Ascending aorta (tissue), 2 donors: Measurements from ENCODE around the gene CCNL2. TPM values are rescaled to one million over a fixed set of nuclear protein-coding genes. Genes with fewer than 3 reads are reported as not detected.

Source experiments
- DNase-seq, 2 donors: peaks; one replicate each; pipeline ENCODE4 v3.0.0-alpha.2; 2019; ENCODE audit warnings: low spot score in 2 of 2
- H3K27ac ChIP-seq, 2 donors: fragments of 200-600 bp; sonication (generic); one replicate each; pipeline ENCODE4 v1.5.1; 2016 to 2017; ENCODE audit warnings: mild to moderate bottlenecking in 1 of 2
- H3K27me3 ChIP-seq: fragments of 200-600 bp; sonication (generic); one replicate; pipeline ENCODE4 v1.5.1; 2017
- H3K36me3 ChIP-seq, 2 donors: fragments of 200-600 bp; sonication (generic); one replicate each; pipeline ENCODE4 v1.5.1; 2016
- H3K4me1 ChIP-seq, 2 donors: fragments of 200-600 bp; sonication (generic); one replicate each; pipeline ENCODE4 v1.5.1; 2016 to 2017; ENCODE audit warnings: mild to moderate bottlenecking in 1 of 2
- H3K4me3 ChIP-seq, 2 donors: fragments of 200-600 bp; sonication (generic); one replicate each; pipeline ENCODE4 v1.5.1; 2016 to 2017; ENCODE audit warnings: mild to moderate bottlenecking in 1 of 2
- H3K9me3 ChIP-seq, 2 donors: fragments of 200-600 bp; sonication (generic); one replicate each; pipeline ENCODE4 v1.5.1; 2016
- CTCF ChIP-seq, 3 experiments: fragments of 200-600 bp in 2 of 3; fragments of 450-650 bp in 1 of 3; sonication (generic) in 2 of 3; IDR thresholded peaks; one replicate each; pipeline ENCODE4 v1.5.1; 2016 to 2019; ENCODE audit warnings: antibody characterized with exemption in 3 of 3, mild to moderate bottlenecking in 1 of 3, moderate library complexity in 1 of 3
- intact Hi-C: fragments of 100-400 bp; cut with DNase I; formaldehyde crosslinking; loops from one replicate; pipeline ENCODE4 v1.15.1; 2023
- total RNA-seq: library from RNA; depleted of rRNA; stranded (reverse); fragments of >200 nt; gene quantifications from one replicate; pipeline ENCODE4 v1.1.0, GENCODE V29; 2016

Gene CCNL2
- total RNA-seq, 1 donor from 2014 or later, result 150 TPM

- Histone ChIP-seq H3K9me3 (no peaks in the 10 kb centered on the region), H3K27me3 (no peaks in the 10 kb centered on the region), H3K4me3 (no peak overlapping the region), H3K36me3 (peaks cover 15 to 20% of the 10 kb centered on the region in 2 donors), H3K27ac (no peak overlapping the region), H3K4me1 (peaks cover 3 to 30% of the 10 kb centered on the region in 2 donors)
- intact Hi-C loops, result no loop called here
- no peak for DNase-seq
- TF ChIP-seq CTCF (IDR thresholded peaks at IDR 0.05), result peak in 1 of 3 experiments; percentile 19
Measured at GRCh38 chr1:1344655-1345361, 54.3 kb downstream of the CCNL2 start.

GRCh38 chr1:1343811-1344421 is 55.2 kb downstream of the CCNL2 start:
- no peak for TF ChIP-seq CTCF (IDR thresholded peaks at IDR 0.05)
- no peaks in the 10 kb centered on the region for H3K9me3 ChIP-seq
- intact Hi-C loops, result no loop called here
- peaks cover 24 to 29% of the 10 kb centered on the region in 2 donors for H3K36me3 ChIP-seq
- H3K4me1 ChIP-seq, result peaks cover 3 to 30% of the 10 kb centered on the region in 2 donors
- no peaks in the 10 kb centered on the region for H3K27me3 ChIP-seq
- H3K4me3 ChIP-seq, result no peak overlapping the region
- no peak for DNase-seq
- H3K27ac ChIP-seq, result no peak overlapping the region

- DNase-seq, result no peak
- intact Hi-C loops, result no loop called here
- H3K9me3 ChIP-seq, result no peaks in the 10 kb centered on the region
- no peaks in the 10 kb centered on the region for H3K27me3 ChIP-seq
- H3K27ac ChIP-seq, result no peak overlapping the region
- H3K4me1 ChIP-seq, result peaks cover 0 to 22% of the 10 kb centered on the region in 2 donors
- no peak for TF ChIP-seq CTCF (IDR thresholded peaks at IDR 0.05)
- H3K36me3 ChIP-seq, result peaks cover 37 to 41% of the 10 kb centered on the region in 2 donors
- H3K4me3 ChIP-seq, result no peak overlapping the region
Measured at GRCh38 chr1:1342584-1343115, 56.5 kb downstream of the CCNL2 start.

GRCh38 chr1:1342061-1342562 is 57.0 kb downstream of the CCNL2 start:
- Histone ChIP-seq H3K27ac (no peak overlapping the region), H3K4me1 (peaks cover 0 to 17% of the 10 kb centered on the region in 2 donors), H3K4me3 (no peak overlapping the region), H3K9me3 (no peaks in the 10 kb centered on the region), H3K27me3 (no peaks in the 10 kb centered on the region), H3K36me3 (peaks cover 42 to 46% of the 10 kb centered on the region in 2 donors)
- no peak for DNase-seq
- TF ChIP-seq CTCF (IDR thresholded peaks at IDR 0.05), result no peak
- intact Hi-C loops, result no loop called here

GRCh38 chr1:1341549-1342021 is 57.5 kb downstream of the CCNL2 start:
- Histone ChIP-seq H3K36me3 (peaks cover 46 to 49% of the 10 kb centered on the region in 2 donors), H3K27ac (no peak overlapping the region), H3K27me3 (no peaks in the 10 kb centered on the region), H3K4me3 (no peak overlapping the region), H3K9me3 (no peaks in the 10 kb centered on the region), H3K4me1 (peaks cover 0 to 11% of the 10 kb centered on the region in 2 donors)
- no peak for DNase-seq
- intact Hi-C loops, result no loop called here
- no peak for TF ChIP-seq CTCF (IDR thresholded peaks at IDR 0.05)
